ENCODE data around the gene ARHGAP9. TPM values are rescaled to one million over a fixed set of nuclear protein-coding genes. Genes with fewer than 3 reads are reported as not detected.

Gene ARHGAP9
- total RNA-seq, 2 experiments from 2014 or later = 354 to 370 TPM

DNA sequence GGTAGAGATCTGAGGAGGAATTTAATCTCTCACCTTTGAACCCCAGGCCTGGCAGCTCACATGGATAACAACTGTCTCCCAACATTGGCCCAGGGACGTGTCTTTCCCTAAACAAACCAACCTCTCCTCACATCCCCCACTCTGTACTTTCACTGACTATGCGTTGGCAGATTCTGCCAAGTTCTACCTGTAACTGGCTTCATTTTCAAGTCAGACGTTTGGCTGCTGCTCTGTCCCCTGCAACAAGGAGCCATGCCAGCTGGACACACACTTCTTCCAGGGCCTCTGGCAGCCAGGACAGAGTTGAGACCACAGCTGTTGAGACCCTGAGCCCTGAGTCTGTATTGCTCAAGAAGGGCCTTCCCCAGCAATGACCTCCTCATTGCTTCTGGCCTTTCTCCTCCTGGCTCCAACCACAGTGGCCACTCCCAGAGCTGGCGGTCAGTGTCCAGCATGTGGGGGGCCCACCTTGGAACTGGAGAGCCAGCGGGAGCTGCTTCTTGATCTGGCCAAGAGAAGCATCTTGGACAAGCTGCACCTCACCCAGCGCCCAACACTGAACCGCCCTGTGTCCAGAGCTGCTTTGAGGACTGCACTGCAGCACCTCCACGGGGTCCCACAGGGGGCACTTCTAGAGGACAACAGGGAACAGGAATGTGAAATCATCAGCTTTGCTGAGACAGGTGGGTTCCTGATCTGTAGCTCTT, 45.0 kb downstream of the ARHGAP9 start, which contains the start of gene INHBC:
INHBC (plus strand) TSS at position 268 of the 707 bp plus-strand sequence; CDS start at position 371, 103 bp downstream.
- Mint-ChIP-seq H3K4me1 (ENCODE audit: low read depth) (peaks cover 18% of the 10 kb centered on the region), H3K36me3 (ENCODE audit: low read depth) (peaks cover 11% of the 10 kb centered on the region), H3K9me3 (no peaks in the 10 kb centered on the region), H3K27ac (peak within 1 kb of the TSS; percentile 12), H3K27me3 (no peaks in the 10 kb centered on the region), H3K4me3 (peak within 1 kb of the TSS; percentile 62)
- Histone ChIP-seq H3K9me3 (ENCODE audit: control insufficient read depth in 1 of 2, insufficient read depth in 1 of 2, low read length in 2 of 2) (no peaks in the 10 kb centered on the region), H3K36me3 (ENCODE audit: insufficient read depth, low read length) (no peaks in the 10 kb centered on the region), H3K4me1 (ENCODE audit: insufficient read depth, low read length) (peaks cover 15% of the 10 kb centered on the region), H3K27ac (ENCODE audit: low read depth in 1 of 2, low read length in 2 of 2) (no peak within 1 kb of the TSS), H3K27me3 (ENCODE audit: control insufficient read depth in 1 of 2, insufficient read depth in 2 of 2, low read length in 2 of 2) (no peaks in the 10 kb centered on the region), H3K4me3 (ENCODE audit: low read length) (no peak within 1 kb of the TSS)
- intact Hi-C loops (cut with DNase I, micrococcal nuclease) = loop anchor here in 1 of 2 experiments (2.0 kb wide), 1 partner anchor 20 kb away; the partner anchor contains the start of gene INHBE
- ChIA-PET CTCF (no interaction called here), POLR2A (interaction anchor here (2.0 kb wide), 1 partner anchor 24 kb away, joined by 8 read pairs; the partner anchor contains the start of gene GLI1)
- TF ChIP-seq, protein P1, sequence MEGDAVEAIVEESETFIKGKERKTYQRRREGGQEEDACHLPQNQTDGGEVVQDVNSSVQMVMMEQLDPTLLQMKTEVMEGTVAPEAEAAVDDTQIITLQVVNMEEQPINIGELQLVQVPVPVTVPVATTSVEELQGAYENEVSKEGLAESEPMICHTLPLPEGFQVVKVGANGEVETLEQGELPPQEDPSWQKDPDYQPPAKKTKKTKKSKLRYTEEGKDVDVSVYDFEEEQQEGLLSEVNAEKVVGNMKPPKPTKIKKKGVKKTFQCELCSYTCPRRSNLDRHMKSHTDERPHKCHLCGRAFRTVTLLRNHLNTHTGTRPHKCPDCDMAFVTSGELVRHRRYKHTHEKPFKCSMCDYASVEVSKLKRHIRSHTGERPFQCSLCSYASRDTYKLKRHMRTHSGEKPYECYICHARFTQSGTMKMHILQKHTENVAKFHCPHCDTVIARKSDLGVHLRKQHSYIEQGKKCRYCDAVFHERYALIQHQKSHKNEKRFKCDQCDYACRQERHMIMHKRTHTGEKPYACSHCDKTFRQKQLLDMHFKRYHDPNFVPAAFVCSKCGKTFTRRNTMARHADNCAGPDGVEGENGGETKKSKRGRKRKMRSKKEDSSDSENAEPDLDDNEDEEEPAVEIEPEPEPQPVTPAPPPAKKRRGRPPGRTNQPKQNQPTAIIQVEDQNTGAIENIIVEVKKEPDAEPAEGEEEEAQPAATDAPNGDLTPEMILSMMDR (IDR thresholded peaks at IDR 0.05) = no peak
- DNase-seq (no peak), ATAC-seq (ENCODE audit: poor library complexity) (no peak)

DNA sequence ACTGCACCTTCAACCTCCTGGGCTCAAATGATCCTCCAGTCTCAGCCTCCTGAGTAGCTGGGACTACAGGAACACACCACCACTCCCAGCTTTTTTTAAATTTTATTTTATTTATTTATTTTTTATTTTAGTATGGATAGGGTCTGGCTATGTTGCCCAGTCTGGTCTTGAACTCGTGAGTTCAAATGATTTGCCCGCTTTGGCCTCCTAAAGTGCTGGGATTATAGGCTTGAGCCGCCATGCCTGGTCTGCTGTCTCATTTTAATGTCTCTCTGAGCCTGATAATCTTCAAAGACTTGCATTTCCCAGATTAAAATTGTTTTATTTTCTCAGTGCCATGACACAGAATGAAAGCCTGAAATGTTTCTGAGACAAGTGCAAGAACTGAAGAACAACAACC, 46.3 kb downstream of the ARHGAP9 start:
- no peaks in the 10 kb centered on the region for H3K27me3 ChIP-seq (ENCODE audit: control insufficient read depth in 1 of 2, insufficient read depth in 2 of 2, low read length in 2 of 2)
- H3K9me3 ChIP-seq (ENCODE audit: control insufficient read depth in 1 of 2, insufficient read depth in 1 of 2, low read length in 2 of 2) = no peaks in the 10 kb centered on the region
- Mint-ChIP-seq H3K27me3 (no peaks in the 10 kb centered on the region), H3K9me3 (no peaks in the 10 kb centered on the region), H3K4me3 (no peak overlapping the region), H3K27ac (no peak overlapping the region), H3K4me1 (ENCODE audit: low read depth) (peaks cover 25% of the 10 kb centered on the region), H3K36me3 (ENCODE audit: low read depth) (peaks cover 15% of the 10 kb centered on the region)
- no peak overlapping the region for H3K4me3 ChIP-seq (ENCODE audit: low read length)
- ChIA-PET CTCF (interaction anchor here (0.9 to 1.1 kb wide), 2 partner anchors 26 to 194 kb away, joined by 3 to 5 read pairs; partner anchors contain the start of gene GLI1), POLR2A (interaction anchor here (0.9 to 2.0 kb wide), 2 partner anchors 25 to 44 kb away, joined by 3 to 8 read pairs; partner anchors contain the start of gene GLI1)
- DNase-seq (no peak), ATAC-seq (ENCODE audit: poor library complexity) (no peak)
- peaks cover 25% of the 10 kb centered on the region for H3K4me1 ChIP-seq (ENCODE audit: insufficient read depth, low read length)
- intact Hi-C loops (cut with DNase I, micrococcal nuclease) = no loop called here
- TF ChIP-seq, protein P1 (IDR thresholded peaks at IDR 0.05) = no peak
- no peak overlapping the region for H3K27ac ChIP-seq (ENCODE audit: low read depth in 1 of 2, low read length in 2 of 2)
- H3K36me3 ChIP-seq (ENCODE audit: insufficient read depth, low read length) = no peaks in the 10 kb centered on the region

DNA sequence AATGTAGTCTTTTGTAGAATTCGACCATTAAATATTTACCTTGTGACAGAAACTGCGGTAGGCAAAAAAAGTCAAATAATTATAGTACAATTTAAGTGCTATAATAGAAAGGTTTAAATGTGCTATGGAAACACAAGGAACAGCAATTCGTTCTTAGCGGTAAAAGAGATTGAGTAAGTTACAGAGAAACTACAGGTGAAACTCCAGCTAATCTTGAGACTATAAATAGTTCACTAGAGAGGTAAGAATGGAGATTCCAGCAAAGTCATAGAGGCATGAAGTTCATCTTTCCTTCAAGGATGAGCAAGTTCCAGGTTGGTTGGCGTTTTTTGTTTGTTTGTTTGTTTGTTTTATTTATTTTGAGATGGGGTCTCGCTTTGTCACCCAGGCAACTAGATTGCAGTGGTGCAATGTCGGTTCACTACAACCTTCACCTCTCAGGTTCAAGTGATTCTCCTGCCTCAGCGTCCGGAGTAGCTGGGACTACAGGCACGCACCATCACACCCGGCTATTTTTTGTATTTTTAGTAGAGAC, 47.9 kb downstream of the ARHGAP9 start:
- Mint-ChIP-seq H3K27ac (peak overlapping the region; percentile 99), H3K4me3 (peak overlapping the region; percentile 97), H3K27me3 (no peaks in the 10 kb centered on the region), H3K9me3 (no peaks in the 10 kb centered on the region), H3K4me1 (ENCODE audit: low read depth) (peaks cover 36% of the 10 kb centered on the region), H3K36me3 (ENCODE audit: low read depth) (peaks cover 15% of the 10 kb centered on the region)
- ATAC-seq (ENCODE audit: poor library complexity) (no peak), DNase-seq (no peak)
- Histone ChIP-seq H3K27me3 (ENCODE audit: control insufficient read depth in 1 of 2, insufficient read depth in 2 of 2, low read length in 2 of 2) (no peaks in the 10 kb centered on the region), H3K9me3 (ENCODE audit: control insufficient read depth in 1 of 2, insufficient read depth in 1 of 2, low read length in 2 of 2) (no peaks in the 10 kb centered on the region), H3K36me3 (ENCODE audit: insufficient read depth, low read length) (no peaks in the 10 kb centered on the region), H3K4me1 (ENCODE audit: insufficient read depth, low read length) (peaks cover 29% of the 10 kb centered on the region), H3K27ac (ENCODE audit: low read depth in 1 of 2, low read length in 2 of 2) (peak overlapping the region; percentile 82 to 94), H3K4me3 (ENCODE audit: low read length) (peak overlapping the region; percentile 70)
- intact Hi-C loops (cut with DNase I, micrococcal nuclease) = no loop called here
- ChIA-PET POLR2A (interaction anchor here (1.3 kb wide), 1 partner anchor 27 kb away, joined by 7 read pairs; the partner anchor contains the start of gene GLI1), CTCF (interaction anchor here (1.3 to 2.0 kb wide), 2 partner anchors 24 to 27 kb away, joined by 3 to 6 read pairs; partner anchors contain the start of gene GLI1)
- TF ChIP-seq, protein P1 (IDR thresholded peaks at IDR 0.05) = no peak
